MCF 10A (cell line): Measurements from ENCODE around the gene ASAP2. TPM values are rescaled to one million over a fixed set of nuclear protein-coding genes. Genes with fewer than 3 reads are reported as not detected.

Experiments used
- BruUV-seq: library from RNA; stranded (reverse); fragments of 400-500 nt; replicated peaks from 2 replicates; lab custom pipeline; 2021; lab: Mats Ljungman, UMichigan
- CTCF ChIA-PET: fragments of 300-600 bp; sonication (Branson Sonifier 250); formaldehyde crosslinking; extraction: SDS; loops from one replicate; lab custom pipeline; 2021; ENCODE audit warnings: antibody characterized with exemption, inconsistent platforms; lab: Yijun Ruan, JAX
- POLR2A ChIA-PET: fragments of 300-600, 350-650 bp; sonication (Branson Sonifier 250); formaldehyde crosslinking; extraction: SDS; loops from one replicate; lab custom pipeline; 2020; ENCODE audit warnings: antibody characterized with exemption, inconsistent platforms; lab: Yijun Ruan, JAX
- DNase-seq: peaks from one replicate; pipeline ENCODE4 v3.0.0-alpha.2; 2018; ENCODE audit not compliant: unreplicated experiment
- H3K27ac Mint-ChIP-seq: one replicate; pipeline ENCODE4 v1.8.0; 2022; ENCODE audit warnings: mild to moderate bottlenecking, low read depth, mixed read lengths; ENCODE audit not compliant: unreplicated experiment
- H3K27me3 Mint-ChIP-seq: one replicate; pipeline ENCODE4 v1.8.0; 2022; ENCODE audit warnings: mixed read lengths; ENCODE audit not compliant: insufficient read depth, unreplicated experiment
- H3K36me3 Mint-ChIP-seq: one replicate; pipeline ENCODE4 v1.8.0; 2022; ENCODE audit warnings: mild to moderate bottlenecking, moderate library complexity, mixed read lengths; ENCODE audit not compliant: insufficient read depth, unreplicated experiment
- H3K4me1 Mint-ChIP-seq: one replicate; pipeline ENCODE4 v1.8.0; 2022; ENCODE audit warnings: mixed read lengths; ENCODE audit not compliant: insufficient read depth, unreplicated experiment
- H3K4me3 Mint-ChIP-seq: one replicate; pipeline ENCODE4 v1.8.0; 2022; ENCODE audit warnings: mild to moderate bottlenecking, moderate library complexity, mixed read lengths; ENCODE audit not compliant: unreplicated experiment
- H3K9me3 Mint-ChIP-seq: one replicate; pipeline ENCODE4 v1.8.0; 2022; ENCODE audit warnings: mixed read lengths; ENCODE audit not compliant: unreplicated experiment
- CTCF ChIP-seq: fragments of 200-600 bp; IDR thresholded peaks from one replicate; pipeline ENCODE4 v1.8.0; 2022; ENCODE audit warnings: antibody characterized with exemption, mild to moderate bottlenecking; ENCODE audit not compliant: unreplicated experiment
- intact Hi-C: fragments of 100-400 bp; cut with micrococcal nuclease; formaldehyde crosslinking; loops from 2 replicates; pipeline ENCODE4 v1.14.1; 2022
- total RNA-seq: library from RNA; stranded (reverse); gene quantifications from 2 replicates; pipeline ENCODE4 v1.2.3, GENCODE V29; 2022

The ASAP2 gene
- total RNA-seq, 1 experiment from 2014 or later = 80.8 TPM

- POLR2A ChIA-PET = interaction anchor here (0.6 to 1.9 kb wide), 2 partner anchors 12 to 166 kb away, joined by 3 to 6 read pairs; no protein-coding TSS in a partner anchor
- no peak for DNase-seq
- intact Hi-C loops = no loop called here
- Mint-ChIP-seq H3K27ac (no peak overlapping the region), H3K4me1 (peaks cover 20% of the 10 kb centered on the region), H3K36me3 (no peaks in the 10 kb centered on the region), H3K27me3 (no peaks in the 10 kb centered on the region), H3K4me3 (no peak overlapping the region), H3K9me3 (no peaks in the 10 kb centered on the region)
- TF ChIP-seq CTCF = no peak
- no TSS peak for BruUV-seq
- CTCF ChIA-PET = interaction anchor here (0.5 to 1.6 kb wide), 7 partner anchors 9 to 452 kb away, joined by 3 read pairs; no protein-coding TSS in a partner anchor
Observed at GRCh38 chr2:9166579-9167377, 39.8 kb upstream of the ASAP2 start.

DNA sequence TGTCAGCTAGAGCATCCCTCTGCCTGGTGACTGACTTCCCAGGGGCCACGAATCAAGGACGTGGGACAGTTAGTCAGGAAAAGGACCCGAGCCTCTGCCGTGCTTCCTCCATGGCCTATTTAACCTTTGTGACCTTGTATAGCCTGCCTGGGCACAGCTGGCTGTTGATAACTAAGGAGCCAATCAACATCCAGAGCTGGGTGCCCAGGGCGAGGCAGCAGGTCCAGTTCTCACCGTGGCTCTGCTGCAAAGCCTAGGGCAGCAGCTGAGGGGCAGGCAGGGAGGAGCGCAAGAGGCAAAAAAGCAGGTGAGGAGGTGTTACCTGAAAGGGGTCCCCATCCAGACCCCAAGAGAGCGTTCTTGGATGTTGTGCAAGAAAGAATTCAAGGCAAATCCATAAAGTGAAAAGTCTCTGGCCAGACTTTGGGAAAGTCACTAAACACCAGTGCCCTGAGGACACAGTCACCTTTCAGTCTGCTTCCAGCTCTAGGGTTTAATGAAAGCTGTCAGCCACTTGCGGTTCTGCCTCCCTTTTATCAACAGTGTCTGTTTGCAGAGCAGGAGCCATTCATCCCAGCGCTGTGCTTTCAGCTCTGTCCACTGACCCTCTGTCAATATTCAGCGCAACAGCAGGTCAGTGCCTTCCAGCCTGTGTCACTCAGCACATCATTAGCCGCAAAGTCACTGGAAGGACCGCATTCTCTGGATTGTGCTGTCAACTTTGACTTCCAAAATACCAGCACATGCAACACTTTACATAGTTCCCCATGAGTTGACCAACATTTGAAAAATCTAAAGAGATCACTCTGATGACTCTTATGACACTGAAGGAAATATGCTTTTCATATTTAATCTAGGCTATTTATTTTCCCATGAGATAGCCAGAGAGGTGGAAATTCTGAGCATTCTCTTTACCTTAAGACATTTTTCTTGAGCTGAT lies 38.6 kb upstream of the ASAP2 start:
- H3K4me1 Mint-ChIP-seq = peaks cover 20% of the 10 kb centered on the region
- ChIA-PET CTCF (interaction anchor here (0.7 to 1.6 kb wide), 2 partner anchors 11 to 24 kb away, joined by 3 read pairs; no protein-coding TSS in a partner anchor), POLR2A (interaction anchor here (1.9 kb wide), 1 partner anchor 11 kb away, joined by 6 read pairs; no protein-coding TSS in a partner anchor)
- no peak for TF ChIP-seq CTCF
- H3K9me3 Mint-ChIP-seq = no peaks in the 10 kb centered on the region
- H3K36me3 Mint-ChIP-seq = no peaks in the 10 kb centered on the region
- no peak for DNase-seq
- no peak overlapping the region for H3K4me3 Mint-ChIP-seq
- no peaks in the 10 kb centered on the region for H3K27me3 Mint-ChIP-seq
- H3K27ac Mint-ChIP-seq = no peak overlapping the region
- no TSS peak for BruUV-seq
- intact Hi-C loops = no loop called here

DNA sequence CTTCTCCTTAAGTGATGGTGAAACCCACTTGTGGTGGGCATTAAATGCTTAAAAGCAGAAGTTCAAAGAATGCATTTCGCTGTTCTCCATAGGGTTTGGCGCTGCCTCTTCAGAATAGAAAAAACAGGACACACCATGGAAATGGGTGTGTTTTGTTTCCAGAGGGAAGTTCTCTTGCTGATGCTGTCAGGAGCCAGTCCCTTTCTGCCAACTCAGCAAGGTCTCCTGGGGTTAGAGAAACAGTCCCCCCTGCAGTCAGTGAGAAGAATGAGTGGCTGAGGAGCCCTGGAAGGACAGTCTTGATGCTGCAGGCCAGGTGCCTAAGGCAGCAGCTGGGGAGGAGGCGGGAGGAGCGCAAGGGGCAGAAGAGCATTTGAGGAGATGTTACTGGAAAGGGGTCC lies 37.8 kb upstream of the ASAP2 start:
- Mint-ChIP-seq H3K4me1 (peaks cover 15% of the 10 kb centered on the region), H3K36me3 (no peaks in the 10 kb centered on the region), H3K9me3 (no peaks in the 10 kb centered on the region), H3K27ac (no peak overlapping the region), H3K27me3 (no peaks in the 10 kb centered on the region), H3K4me3 (no peak overlapping the region)
- intact Hi-C loops = no loop called here
- TF ChIP-seq CTCF = no peak
- no TSS peak for BruUV-seq
- DNase-seq = no peak
- POLR2A ChIA-PET = no interaction called here
- CTCF ChIA-PET = no interaction called here
